HPDE6-E6E7 (cell line): Measurements from ENCODE around the gene ZNF384.

ENCODE experiments used
- DNase-seq: peaks from one replicate; pipeline ENCODE4 v3.0.0; 2011; ENCODE audit warnings: missing footprints; ENCODE audit errors: extremely low spot score

The ZNF384 gene

GRCh38 chr12:6620885-6621274, 68.3 kb downstream of the ZNF384 start:
- no peak for DNase-seq

- no peak for DNase-seq
These were observed 68.9 kb downstream of the ZNF384 start for GRCh38 chr12:6620137-6620884.

- DNase-seq: no peak
These were observed 70.5 kb downstream of the ZNF384 start for GRCh38 chr12:6618483-6619225.
